ENCODE results near the gene FXYD1. TPM values are rescaled to one million over a fixed set of nuclear protein-coding genes. Genes with fewer than 3 reads are reported as not detected.

FXYD1 gene
- total RNA-seq, 1 experiment from 2014 or later, result not detected

DNA sequence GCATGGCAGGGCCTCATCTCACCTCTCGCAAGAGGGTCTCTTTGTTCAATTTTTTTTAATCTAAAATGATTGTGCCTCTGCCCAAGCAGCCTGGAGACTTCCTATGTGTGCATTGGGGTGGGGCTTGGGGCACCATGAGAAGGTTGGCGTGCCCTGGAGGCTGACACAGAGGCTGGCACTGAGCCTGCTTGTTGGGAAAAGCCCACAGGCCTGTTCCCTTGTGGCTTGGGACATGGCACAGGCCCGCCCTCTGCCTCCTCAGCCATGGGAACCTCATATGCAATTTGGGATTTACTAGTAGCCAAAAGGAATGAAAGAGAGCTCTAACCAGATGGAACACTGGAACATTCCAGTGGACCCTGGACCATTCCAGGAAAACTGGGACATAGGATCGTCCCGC, 15.1 kb upstream of the FXYD1 start:
- no peak overlapping the region for H3K4me3 ChIP-seq (ENCODE audit: low read depth, low read length, poor library complexity, severe bottlenecking)

DNA sequence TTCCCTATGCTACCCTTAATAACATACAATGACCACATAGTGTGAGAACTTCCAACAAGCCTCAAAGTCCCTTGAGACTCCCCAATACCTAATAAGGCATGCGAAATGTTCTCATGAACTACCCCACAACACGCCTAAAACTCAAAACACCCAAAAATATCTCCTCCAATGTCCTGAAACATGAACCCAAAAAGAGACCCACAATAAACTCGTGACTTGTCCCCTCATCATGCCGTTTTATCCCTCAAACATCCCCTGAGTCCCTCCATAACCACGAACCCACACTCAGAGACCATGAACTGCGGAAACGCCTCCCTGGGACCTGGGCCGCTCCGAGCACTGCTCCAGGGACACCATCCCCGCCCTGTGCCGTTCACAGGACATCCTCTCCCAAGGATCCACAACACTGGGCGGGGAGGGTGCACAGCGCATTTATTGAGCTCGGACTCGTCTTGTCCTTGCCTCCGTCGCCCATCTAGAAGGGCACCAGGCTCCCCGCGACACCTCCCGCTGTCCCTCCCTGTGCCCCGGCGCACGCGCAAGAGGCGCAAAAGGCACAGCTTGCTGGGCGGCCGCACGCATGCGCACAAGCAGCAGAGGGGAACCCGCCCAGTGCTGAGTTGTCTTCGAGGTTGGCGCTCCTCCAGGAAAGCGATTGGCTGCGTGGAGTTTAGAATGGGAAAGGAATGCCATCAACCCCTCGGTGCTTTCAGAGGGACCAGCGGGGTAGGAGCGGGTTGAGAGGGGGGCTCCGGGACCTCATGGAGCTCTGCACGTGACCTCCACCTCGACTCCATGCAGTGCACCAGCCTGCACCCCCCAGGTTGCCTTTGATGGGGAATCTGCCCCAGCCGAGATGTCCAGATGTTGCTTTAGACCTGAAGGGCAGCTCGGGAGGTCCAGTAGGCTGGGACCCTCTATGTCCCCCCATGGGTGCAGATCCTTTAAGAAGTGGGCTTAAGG, 14.2 kb upstream of the FXYD1 start:
- no TSS peak for BruUV-seq (replicated peaks)
- Histone ChIP-seq H3K27me3 (replicated peaks; ENCODE audit: insufficient read depth, low read depth, low read length, poor library complexity) (no peaks in the 10 kb centered on the region), H3K27ac (ENCODE audit: low read depth, low read length, poor library complexity, severe bottlenecking) (peak overlapping the region; percentile 48), H3K4me1 (ENCODE audit: insufficient read depth, low read length, poor library complexity, severe bottlenecking) (peaks cover 11% of the 10 kb centered on the region), H3K9me3 (ENCODE audit: low read depth, low read length, poor library complexity, severe bottlenecking) (no peaks in the 10 kb centered on the region), H3K36me3 (ENCODE audit: insufficient read depth, low read length, poor library complexity, severe bottlenecking) (no peaks in the 10 kb centered on the region), H3K4me3 (ENCODE audit: low read depth, low read length, poor library complexity, severe bottlenecking) (peak overlapping the region; percentile 41)
- TF ChIP-seq, protein P1, sequence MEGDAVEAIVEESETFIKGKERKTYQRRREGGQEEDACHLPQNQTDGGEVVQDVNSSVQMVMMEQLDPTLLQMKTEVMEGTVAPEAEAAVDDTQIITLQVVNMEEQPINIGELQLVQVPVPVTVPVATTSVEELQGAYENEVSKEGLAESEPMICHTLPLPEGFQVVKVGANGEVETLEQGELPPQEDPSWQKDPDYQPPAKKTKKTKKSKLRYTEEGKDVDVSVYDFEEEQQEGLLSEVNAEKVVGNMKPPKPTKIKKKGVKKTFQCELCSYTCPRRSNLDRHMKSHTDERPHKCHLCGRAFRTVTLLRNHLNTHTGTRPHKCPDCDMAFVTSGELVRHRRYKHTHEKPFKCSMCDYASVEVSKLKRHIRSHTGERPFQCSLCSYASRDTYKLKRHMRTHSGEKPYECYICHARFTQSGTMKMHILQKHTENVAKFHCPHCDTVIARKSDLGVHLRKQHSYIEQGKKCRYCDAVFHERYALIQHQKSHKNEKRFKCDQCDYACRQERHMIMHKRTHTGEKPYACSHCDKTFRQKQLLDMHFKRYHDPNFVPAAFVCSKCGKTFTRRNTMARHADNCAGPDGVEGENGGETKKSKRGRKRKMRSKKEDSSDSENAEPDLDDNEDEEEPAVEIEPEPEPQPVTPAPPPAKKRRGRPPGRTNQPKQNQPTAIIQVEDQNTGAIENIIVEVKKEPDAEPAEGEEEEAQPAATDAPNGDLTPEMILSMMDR (conservative IDR thresholded peaks at IDR 0.05; ENCODE audit: low read depth, low read length), result no peak
- no peak for TF ChIP-seq EZH2 (IDR thresholded peaks at IDR 0.05; ENCODE audit: borderline replicate concordance, low read depth, low read length, poor library complexity, severe bottlenecking)
- peak; percentile 94 for DNase-seq (ENCODE audit: low spot score)
- ChIA-PET POLR2A (ENCODE audit: low non-redundant PET) (no interaction called here), CTCF (interaction anchor here (1.0 to 1.4 kb wide), 2 partner anchors 10 to 17 kb away, joined by 3 to 4 read pairs; no protein-coding TSS in a partner anchor)
- intact Hi-C loops (cut with micrococcal nuclease; ENCODE audit: unreplicated experiment), result no loop called here

More for the DNA sequence above, 15.1 kb upstream of the FXYD1 start:
- Histone ChIP-seq H3K27ac (ENCODE audit: low read depth, low read length, poor library complexity, severe bottlenecking) (no peak overlapping the region), H3K36me3 (ENCODE audit: insufficient read depth, low read length, poor library complexity, severe bottlenecking) (no peaks in the 10 kb centered on the region), H3K9me3 (ENCODE audit: low read depth, low read length, poor library complexity, severe bottlenecking) (no peaks in the 10 kb centered on the region), H3K4me1 (ENCODE audit: insufficient read depth, low read length, poor library complexity, severe bottlenecking) (peaks cover 11% of the 10 kb centered on the region), H3K27me3 (replicated peaks; ENCODE audit: insufficient read depth, low read depth, low read length, poor library complexity) (no peaks in the 10 kb centered on the region)
- no peak for DNase-seq (ENCODE audit: low spot score)
- no peak for TF ChIP-seq EZH2 (IDR thresholded peaks at IDR 0.05; ENCODE audit: borderline replicate concordance, low read depth, low read length, poor library complexity, severe bottlenecking)
- TF ChIP-seq, protein P1 (conservative IDR thresholded peaks at IDR 0.05; ENCODE audit: low read depth, low read length), result no peak
- intact Hi-C loops (cut with micrococcal nuclease; ENCODE audit: unreplicated experiment), result no loop called here
- no TSS peak for BruUV-seq (replicated peaks)
- ChIA-PET CTCF (interaction anchor here (1.4 kb wide), 1 partner anchor 9 kb away, joined by 3 read pairs; no protein-coding TSS in a partner anchor), POLR2A (ENCODE audit: low non-redundant PET) (no interaction called here)

DNA sequence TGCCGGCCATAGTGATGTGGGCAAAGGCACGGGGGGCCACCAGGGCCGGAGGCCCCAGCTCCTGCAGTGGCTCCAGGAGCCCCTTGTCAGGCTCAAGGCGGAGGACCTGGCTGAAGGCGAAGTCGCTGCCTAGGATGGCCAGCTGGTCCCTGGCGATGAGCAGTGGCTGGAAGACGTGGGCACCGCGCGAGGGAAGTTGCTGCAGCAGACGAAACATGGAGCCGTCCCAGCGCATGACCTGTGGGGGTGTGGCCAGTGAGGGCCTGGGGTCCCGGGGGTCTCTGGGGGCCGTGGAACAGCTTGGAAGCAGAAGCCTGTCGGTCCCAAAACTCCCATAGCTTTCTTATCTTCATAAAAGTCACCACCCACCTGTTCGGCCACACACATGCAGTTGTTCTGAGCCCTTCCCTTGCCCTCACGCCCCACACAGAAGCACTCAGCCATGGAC, 13.3 kb upstream of the FXYD1 start:
- Histone ChIP-seq H3K36me3 (ENCODE audit: insufficient read depth, low read length, poor library complexity, severe bottlenecking) (no peaks in the 10 kb centered on the region), H3K27me3 (replicated peaks; ENCODE audit: insufficient read depth, low read depth, low read length, poor library complexity) (no peaks in the 10 kb centered on the region), H3K4me1 (ENCODE audit: insufficient read depth, low read length, poor library complexity, severe bottlenecking) (peaks cover 11% of the 10 kb centered on the region), H3K27ac (ENCODE audit: low read depth, low read length, poor library complexity, severe bottlenecking) (no peak overlapping the region), H3K4me3 (ENCODE audit: low read depth, low read length, poor library complexity, severe bottlenecking) (no peak overlapping the region), H3K9me3 (ENCODE audit: low read depth, low read length, poor library complexity, severe bottlenecking) (no peaks in the 10 kb centered on the region)
- ChIA-PET CTCF (no interaction called here), POLR2A (ENCODE audit: low non-redundant PET) (no interaction called here)
- no peak for DNase-seq (ENCODE audit: low spot score)
- intact Hi-C loops (cut with micrococcal nuclease; ENCODE audit: unreplicated experiment), result no loop called here
- BruUV-seq (replicated peaks), result no TSS peak
- TF ChIP-seq EZH2 (IDR thresholded peaks at IDR 0.05; ENCODE audit: borderline replicate concordance, low read depth, low read length, poor library complexity, severe bottlenecking), result no peak
- TF ChIP-seq, protein P1 (conservative IDR thresholded peaks at IDR 0.05; ENCODE audit: low read depth, low read length), result no peak

Data from A673 (cell line).